Liver (tissue), 9 donors: ENCODE results near the gene SNRNP27. TPM values are rescaled to one million over a fixed set of nuclear protein-coding genes. Genes with fewer than 3 reads are reported as not detected.
A peak's percentile ranks its signal among the peaks of the same experiment; 100 is the strongest.

ENCODE experiments used
- DNase-seq: peaks from one replicate; pipeline ENCODE4 v3.0.0-alpha.2; 2017; ENCODE audit warnings: low spot score
- H3K27ac ChIP-seq, 2 donors: one replicate each; pipeline ENCODE4 v1.7.0; 2013; ENCODE audit warnings: inconsistent platforms in 2 of 2, low read length in 2 of 2, control low read depth in 1 of 2, low read depth in 1 of 2, mild to moderate bottlenecking in 1 of 2
- H3K27me3 ChIP-seq, 4 donors: one replicate each; pipeline versions ENCODE4 v1.6.1 to v1.7.0; 2013; ENCODE audit warnings: low read length in 3 of 4, inconsistent platforms in 1 of 4, mild to moderate bottlenecking in 1 of 4, moderate library complexity in 1 of 4; ENCODE audit not compliant: control insufficient read depth in 4 of 4, insufficient read depth in 4 of 4
- H3K36me3 ChIP-seq, 4 donors: one replicate each; pipeline versions ENCODE4 v1.6.1 to v1.7.0; 2013; ENCODE audit warnings: low read length in 3 of 4, mild to moderate bottlenecking in 3 of 4, low read depth in 1 of 4, moderate library complexity in 1 of 4; ENCODE audit not compliant: control insufficient read depth in 4 of 4, insufficient read depth in 3 of 4
- H3K4me1 ChIP-seq, 4 donors: one replicate each; pipeline versions ENCODE4 v1.6.1 to v1.7.0; 2013; ENCODE audit warnings: low read length in 3 of 4, mild to moderate bottlenecking in 3 of 4, moderate library complexity in 1 of 4; ENCODE audit not compliant: control insufficient read depth in 4 of 4, insufficient read depth in 4 of 4
- H3K4me3 ChIP-seq, 3 donors: one replicate each; pipeline versions ENCODE4 v1.6.1 to v1.7.0; 2013; ENCODE audit warnings: low read length in 3 of 3, control low read depth in 1 of 3, low read depth in 1 of 3, mild to moderate bottlenecking in 1 of 3
- H3K9ac ChIP-seq, 2 donors: one replicate each; pipeline ENCODE4 v1.7.0; 2013; ENCODE audit warnings: low read length in 2 of 2, mild to moderate bottlenecking in 2 of 2, moderate library complexity in 2 of 2, control low read depth in 1 of 2, low read depth in 1 of 2
- H3K9me3 ChIP-seq, 4 donors: one replicate each; pipeline versions ENCODE4 v1.6.1 to v1.7.0; 2013; ENCODE audit warnings: low read length in 3 of 4; ENCODE audit not compliant: control insufficient read depth in 4 of 4
- EGR1 ChIP-seq, 2 donors: IDR thresholded peaks; 2 replicates each; pipeline ENCODE4 v1.6.1; 2016 to 2018; ENCODE audit warnings: antibody characterized with exemption in 2 of 2, low read depth in 2 of 2
- FOXA1 ChIP-seq: IDR thresholded peaks from 2 replicates; pipeline ENCODE4 v1.6.1; 2016; ENCODE audit warnings: antibody characterized with exemption
- FOXA2 ChIP-seq: IDR thresholded peaks from 2 replicates; pipeline ENCODE4 v1.6.1; 2016; ENCODE audit warnings: antibody characterized with exemption
- GABPA ChIP-seq, 2 donors: IDR thresholded peaks in 1 of 2; conservative IDR thresholded peaks in 1 of 2; 2 replicates each; pipeline ENCODE4 v1.6.1; 2016; ENCODE audit warnings: antibody characterized with exemption in 2 of 2, mild to moderate bottlenecking in 1 of 2, moderate library complexity in 1 of 2
- HNF4A ChIP-seq, 2 donors: conservative IDR thresholded peaks; 2 replicates each; pipeline ENCODE4 v1.6.1; 2016; ENCODE audit warnings: antibody characterized with exemption in 2 of 2, mild to moderate bottlenecking in 2 of 2
- HNF4G ChIP-seq: IDR thresholded peaks from 2 replicates; pipeline ENCODE4 v1.6.1; 2016; ENCODE audit warnings: antibody characterized with exemption
- JUND ChIP-seq, 2 donors: IDR thresholded peaks; 2 replicates each; pipeline ENCODE4 v1.6.1; 2016; ENCODE audit warnings: antibody characterized with exemption in 2 of 2
- NR2F2 ChIP-seq: IDR thresholded peaks from 2 replicates; pipeline ENCODE4 v1.6.1; 2016; ENCODE audit warnings: antibody characterized with exemption
- RAD21 ChIP-seq, 2 donors: IDR thresholded peaks; 2 replicates each; pipeline ENCODE4 v1.6.1; 2016; ENCODE audit warnings: antibody characterized with exemption in 2 of 2, mild to moderate bottlenecking in 2 of 2
- RXRA ChIP-seq, 2 donors: IDR thresholded peaks; 2 replicates each; pipeline ENCODE4 v1.6.1; 2017 to 2018; ENCODE audit warnings: antibody characterized with exemption in 2 of 2, mild to moderate bottlenecking in 1 of 2
- SP1 ChIP-seq: IDR thresholded peaks from 2 replicates; pipeline ENCODE4 v1.6.1; 2018; ENCODE audit warnings: antibody characterized with exemption, mild to moderate bottlenecking
- TAF1 ChIP-seq: conservative IDR thresholded peaks from 2 replicates; pipeline ENCODE4 v1.6.1; 2016; ENCODE audit warnings: antibody characterized with exemption, mild to moderate bottlenecking
- YY1 ChIP-seq: IDR thresholded peaks from 2 replicates; pipeline ENCODE4 v1.6.1; 2016; ENCODE audit warnings: antibody characterized with exemption, mild to moderate bottlenecking
- WGBS: extraction: QIAGEN DNeasy Blood & Tissue Kit; methylation state at CpG from one replicate; pipeline ENCODE4 v1.1.7; 2013; 5-methylcytosine and 5-hydroxymethylcytosine counted together
- polyA plus RNA-seq, 2 donors: library from polyadenylated mRNA; stranded (reverse) in 1 of 2; unstranded in 1 of 2; fragments of 200-250 nt in 1 of 2; fragments of >200 nt in 1 of 2; fragmentation: Nextera tagmentation in 1 of 2; extraction: Ambion mirVana in 1 of 2; gene quantifications; one replicate each; pipeline versions ENCODE4 v1.2.1 to v1.2.3, GENCODE V29; 2013 to 2015
- total RNA-seq, 2 donors: library from RNA; depleted of rRNA; stranded (reverse); fragments of >200 nt; gene quantifications; one replicate each; pipeline ENCODE4 v1.2.3, GENCODE V29; 2014
- TF ChIP-seq, protein P1 (sequence below): IDR thresholded peaks from 2 replicates; pipeline ENCODE4 v1.6.1; 2016; ENCODE audit warnings: antibody characterized with exemption, mild to moderate bottlenecking
- TF ChIP-seq, protein P2 (sequence below): IDR thresholded peaks from 2 replicates; pipeline ENCODE4 v1.6.1; 2016; ENCODE audit warnings: antibody characterized with exemption
- TF ChIP-seq, protein P3 (sequence below): IDR thresholded peaks from 2 replicates; pipeline ENCODE4 v1.6.1; 2016; ENCODE audit warnings: antibody characterized with exemption
- TF ChIP-seq, protein P4 (sequence below): fragments of 150-350 bp; IDR thresholded peaks from 2 replicates; pipeline ENCODE4 v1.5.1; 2017; ENCODE audit warnings: improper control_type of control experiment, low read depth, low read length; ENCODE audit not compliant: missing input control
- TF ChIP-seq, protein P5 (sequence below): IDR thresholded peaks from 2 replicates; pipeline ENCODE4 v1.6.1; 2016; ENCODE audit warnings: antibody characterized with exemption
- donor health status: healthy.
- donor health status: healthy.
- donor health status: healthy.
- donor health status: healthy.
- donor health status: healthy.

The SNRNP27 gene
- total and polyA plus RNA-seq, 4 donors = 16.8 to 28.7 (median 20.0) TPM

DNA sequence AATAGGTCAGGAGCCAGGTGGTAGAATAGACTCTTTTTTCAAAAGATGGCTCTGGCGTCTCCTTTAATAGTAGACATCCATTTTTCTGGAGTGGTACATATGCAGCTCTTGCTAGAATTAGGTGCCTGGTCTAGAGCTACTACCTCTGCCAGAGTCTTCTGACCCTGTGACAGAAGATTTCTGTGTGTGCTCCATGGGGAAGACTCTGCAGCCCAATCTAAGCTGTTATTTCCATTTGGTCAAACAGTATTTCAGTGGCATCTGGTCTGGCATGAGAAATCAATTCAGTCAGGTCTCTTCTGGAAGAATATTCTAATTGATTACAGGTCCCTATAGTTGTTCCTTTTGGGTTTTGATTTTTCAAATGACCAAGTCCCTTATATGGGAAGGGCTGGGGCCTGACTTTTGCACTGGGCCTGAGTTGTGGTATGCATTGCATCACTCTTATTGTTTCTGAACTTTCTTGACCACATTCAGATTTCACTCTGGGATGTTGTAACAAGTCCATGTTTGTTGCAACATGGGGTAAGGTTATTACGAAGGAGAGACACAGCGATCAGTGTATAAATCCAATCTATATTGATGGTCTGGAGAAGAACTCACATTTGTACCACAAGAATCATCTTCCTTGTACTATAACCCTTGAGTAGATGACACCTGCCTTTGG, 33.2 kb downstream of the SNRNP27 start (continued):
- TF ChIP-seq, protein P1, sequence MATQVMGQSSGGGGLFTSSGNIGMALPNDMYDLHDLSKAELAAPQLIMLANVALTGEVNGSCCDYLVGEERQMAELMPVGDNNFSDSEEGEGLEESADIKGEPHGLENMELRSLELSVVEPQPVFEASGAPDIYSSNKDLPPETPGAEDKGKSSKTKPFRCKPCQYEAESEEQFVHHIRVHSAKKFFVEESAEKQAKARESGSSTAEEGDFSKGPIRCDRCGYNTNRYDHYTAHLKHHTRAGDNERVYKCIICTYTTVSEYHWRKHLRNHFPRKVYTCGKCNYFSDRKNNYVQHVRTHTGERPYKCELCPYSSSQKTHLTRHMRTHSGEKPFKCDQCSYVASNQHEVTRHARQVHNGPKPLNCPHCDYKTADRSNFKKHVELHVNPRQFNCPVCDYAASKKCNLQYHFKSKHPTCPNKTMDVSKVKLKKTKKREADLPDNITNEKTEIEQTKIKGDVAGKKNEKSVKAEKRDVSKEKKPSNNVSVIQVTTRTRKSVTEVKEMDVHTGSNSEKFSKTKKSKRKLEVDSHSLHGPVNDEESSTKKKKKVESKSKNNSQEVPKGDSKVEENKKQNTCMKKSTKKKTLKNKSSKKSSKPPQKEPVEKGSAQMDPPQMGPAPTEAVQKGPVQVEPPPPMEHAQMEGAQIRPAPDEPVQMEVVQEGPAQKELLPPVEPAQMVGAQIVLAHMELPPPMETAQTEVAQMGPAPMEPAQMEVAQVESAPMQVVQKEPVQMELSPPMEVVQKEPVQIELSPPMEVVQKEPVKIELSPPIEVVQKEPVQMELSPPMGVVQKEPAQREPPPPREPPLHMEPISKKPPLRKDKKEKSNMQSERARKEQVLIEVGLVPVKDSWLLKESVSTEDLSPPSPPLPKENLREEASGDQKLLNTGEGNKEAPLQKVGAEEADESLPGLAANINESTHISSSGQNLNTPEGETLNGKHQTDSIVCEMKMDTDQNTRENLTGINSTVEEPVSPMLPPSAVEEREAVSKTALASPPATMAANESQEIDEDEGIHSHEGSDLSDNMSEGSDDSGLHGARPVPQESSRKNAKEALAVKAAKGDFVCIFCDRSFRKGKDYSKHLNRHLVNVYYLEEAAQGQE = peak; percentile 13
- TF ChIP-seq YY1 (peak; percentile 43), SP1 (peak; percentile 65)

DNA sequence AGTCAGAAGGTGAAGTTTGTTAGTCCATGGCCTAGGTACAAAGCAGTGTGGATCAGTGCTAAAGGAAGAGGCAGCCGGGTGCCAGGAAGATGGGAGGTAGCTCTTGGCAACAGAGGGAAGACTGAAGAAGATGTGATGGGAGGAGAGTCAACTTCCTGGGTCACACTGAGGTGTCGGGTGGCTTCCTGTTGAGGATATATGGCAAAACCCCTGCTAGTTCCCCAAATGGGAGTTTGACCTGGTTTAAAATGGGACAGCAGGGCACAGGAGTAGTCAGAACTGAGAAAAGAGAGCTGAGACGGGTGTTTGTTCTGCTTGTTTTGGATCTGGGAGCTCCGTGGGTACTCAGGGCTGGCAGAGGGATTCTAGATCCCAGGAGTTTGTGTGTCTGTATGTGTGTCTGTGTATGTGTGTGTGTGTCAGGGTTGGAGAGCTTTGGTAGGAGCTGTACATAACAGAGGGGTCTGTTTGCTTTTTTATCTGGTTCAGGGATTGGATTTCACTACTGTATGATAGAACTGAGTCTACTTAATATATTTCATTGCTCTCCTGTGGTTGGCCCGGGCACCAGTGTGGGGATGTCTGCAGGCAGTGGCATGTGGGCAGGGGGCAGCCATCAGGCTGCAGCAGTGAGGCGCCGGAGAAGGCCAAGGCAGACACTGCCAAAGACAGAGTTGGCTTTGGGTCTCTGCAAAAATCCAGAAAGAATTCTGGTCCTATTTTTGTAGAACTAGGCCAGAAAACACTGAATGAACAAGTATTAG, 38.3 kb downstream of the SNRNP27 start:
- no peak for TF ChIP-seq FOXA2
- TF ChIP-seq FOXA1 = no peak
- no peak for TF ChIP-seq SP1
- TF ChIP-seq, protein P2, sequence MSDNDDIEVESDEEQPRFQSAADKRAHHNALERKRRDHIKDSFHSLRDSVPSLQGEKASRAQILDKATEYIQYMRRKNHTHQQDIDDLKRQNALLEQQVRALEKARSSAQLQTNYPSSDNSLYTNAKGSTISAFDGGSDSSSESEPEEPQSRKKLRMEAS = no peak
- TF ChIP-seq TAF1 = no peak
- no peak for TF ChIP-seq EGR1 (IDR thresholded peaks at IDR 0.05; ENCODE audit: low read depth in 2 of 2)
- no peak for TF ChIP-seq NR2F2
- no peak for TF ChIP-seq RXRA (IDR thresholded peaks at IDR 0.05)
- no peak for TF ChIP-seq JUND (IDR thresholded peaks at IDR 0.05)
- TF ChIP-seq, protein P1 = no peak
- TF ChIP-seq, protein P3, sequence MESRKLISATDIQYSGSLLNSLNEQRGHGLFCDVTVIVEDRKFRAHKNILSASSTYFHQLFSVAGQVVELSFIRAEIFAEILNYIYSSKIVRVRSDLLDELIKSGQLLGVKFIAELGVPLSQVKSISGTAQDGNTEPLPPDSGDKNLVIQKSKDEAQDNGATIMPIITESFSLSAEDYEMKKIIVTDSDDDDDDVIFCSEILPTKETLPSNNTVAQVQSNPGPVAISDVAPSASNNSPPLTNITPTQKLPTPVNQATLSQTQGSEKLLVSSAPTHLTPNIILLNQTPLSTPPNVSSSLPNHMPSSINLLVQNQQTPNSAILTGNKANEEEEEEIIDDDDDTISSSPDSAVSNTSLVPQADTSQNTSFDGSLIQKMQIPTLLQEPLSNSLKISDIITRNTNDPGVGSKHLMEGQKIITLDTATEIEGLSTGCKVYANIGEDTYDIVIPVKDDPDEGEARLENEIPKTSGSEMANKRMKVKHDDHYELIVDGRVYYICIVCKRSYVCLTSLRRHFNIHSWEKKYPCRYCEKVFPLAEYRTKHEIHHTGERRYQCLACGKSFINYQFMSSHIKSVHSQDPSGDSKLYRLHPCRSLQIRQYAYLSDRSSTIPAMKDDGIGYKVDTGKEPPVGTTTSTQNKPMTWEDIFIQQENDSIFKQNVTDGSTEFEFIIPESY = no peak
- TF ChIP-seq HNF4G = no peak
- no peak for TF ChIP-seq HNF4A (conservative IDR thresholded peaks at IDR 0.05)
- TF ChIP-seq RAD21 (IDR thresholded peaks at IDR 0.05) = no peak
- TF ChIP-seq, protein P4, sequence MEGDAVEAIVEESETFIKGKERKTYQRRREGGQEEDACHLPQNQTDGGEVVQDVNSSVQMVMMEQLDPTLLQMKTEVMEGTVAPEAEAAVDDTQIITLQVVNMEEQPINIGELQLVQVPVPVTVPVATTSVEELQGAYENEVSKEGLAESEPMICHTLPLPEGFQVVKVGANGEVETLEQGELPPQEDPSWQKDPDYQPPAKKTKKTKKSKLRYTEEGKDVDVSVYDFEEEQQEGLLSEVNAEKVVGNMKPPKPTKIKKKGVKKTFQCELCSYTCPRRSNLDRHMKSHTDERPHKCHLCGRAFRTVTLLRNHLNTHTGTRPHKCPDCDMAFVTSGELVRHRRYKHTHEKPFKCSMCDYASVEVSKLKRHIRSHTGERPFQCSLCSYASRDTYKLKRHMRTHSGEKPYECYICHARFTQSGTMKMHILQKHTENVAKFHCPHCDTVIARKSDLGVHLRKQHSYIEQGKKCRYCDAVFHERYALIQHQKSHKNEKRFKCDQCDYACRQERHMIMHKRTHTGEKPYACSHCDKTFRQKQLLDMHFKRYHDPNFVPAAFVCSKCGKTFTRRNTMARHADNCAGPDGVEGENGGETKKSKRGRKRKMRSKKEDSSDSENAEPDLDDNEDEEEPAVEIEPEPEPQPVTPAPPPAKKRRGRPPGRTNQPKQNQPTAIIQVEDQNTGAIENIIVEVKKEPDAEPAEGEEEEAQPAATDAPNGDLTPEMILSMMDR = no peak
- TF ChIP-seq, protein P5, sequence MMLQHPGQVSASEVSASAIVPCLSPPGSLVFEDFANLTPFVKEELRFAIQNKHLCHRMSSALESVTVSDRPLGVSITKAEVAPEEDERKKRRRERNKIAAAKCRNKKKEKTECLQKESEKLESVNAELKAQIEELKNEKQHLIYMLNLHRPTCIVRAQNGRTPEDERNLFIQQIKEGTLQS = no peak
- no peak for TF ChIP-seq YY1
- no peak for TF ChIP-seq GABPA (IDR thresholded peaks at IDR 0.05 in 1 of 2, conservative IDR thresholded peaks at IDR 0.05 in 1 of 2)
- Histone ChIP-seq H3K36me3 (peaks cover 11 to 19% (median 15%) of the 10 kb centered on the region in 4 donors), H3K9me3 (no peaks in the 10 kb centered on the region), H3K27ac (no peak overlapping the region), H3K4me1 (peaks cover 0 to 11% (median 3%) of the 10 kb centered on the region in 4 donors), H3K9ac (no peak overlapping the region), H3K4me3 (no peak overlapping the region), H3K27me3 (no peaks in the 10 kb centered on the region)
- WGBS = 89% methylated on average over 7 of the region's 7 CpGs
- no peak for DNase-seq
